HG02642 (cell line): ENCODE measurements around the gene ANKRD29.
"Not testable (repeated sequence)": the region's sequence is repeated elsewhere in the genome, so short reads cannot be mapped to it uniquely, and the experiment has no call there.

Experiments
- ATAC-seq: cut with Tn5 transposase; IDR thresholded peaks from one replicate; pipeline ENCODE4 v1.9.1; 2021; ENCODE audit warnings: mild to moderate bottlenecking; ENCODE audit not compliant: unreplicated experiment, poor library complexity

ANKRD29 gene

DNA sequence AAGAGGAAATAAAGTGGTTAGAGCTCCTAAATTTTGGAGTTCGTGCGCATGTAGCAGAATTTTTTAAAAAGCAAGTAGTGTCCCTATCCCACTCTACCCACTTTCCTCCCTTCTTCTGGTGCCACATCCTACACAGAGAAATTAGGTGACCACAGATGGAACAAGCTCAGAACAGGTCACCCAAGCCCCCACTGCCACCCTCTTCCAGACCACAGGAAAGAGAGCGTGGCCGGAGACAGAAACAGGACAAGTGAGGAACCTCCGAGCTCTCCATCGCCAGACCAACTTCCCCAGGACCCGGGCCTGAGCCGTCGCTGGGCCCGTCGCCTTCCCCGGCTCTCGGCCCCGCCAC lies 76.8 kb downstream of the ANKRD29 start:
- ATAC-seq, result peak; percentile 30

DNA sequence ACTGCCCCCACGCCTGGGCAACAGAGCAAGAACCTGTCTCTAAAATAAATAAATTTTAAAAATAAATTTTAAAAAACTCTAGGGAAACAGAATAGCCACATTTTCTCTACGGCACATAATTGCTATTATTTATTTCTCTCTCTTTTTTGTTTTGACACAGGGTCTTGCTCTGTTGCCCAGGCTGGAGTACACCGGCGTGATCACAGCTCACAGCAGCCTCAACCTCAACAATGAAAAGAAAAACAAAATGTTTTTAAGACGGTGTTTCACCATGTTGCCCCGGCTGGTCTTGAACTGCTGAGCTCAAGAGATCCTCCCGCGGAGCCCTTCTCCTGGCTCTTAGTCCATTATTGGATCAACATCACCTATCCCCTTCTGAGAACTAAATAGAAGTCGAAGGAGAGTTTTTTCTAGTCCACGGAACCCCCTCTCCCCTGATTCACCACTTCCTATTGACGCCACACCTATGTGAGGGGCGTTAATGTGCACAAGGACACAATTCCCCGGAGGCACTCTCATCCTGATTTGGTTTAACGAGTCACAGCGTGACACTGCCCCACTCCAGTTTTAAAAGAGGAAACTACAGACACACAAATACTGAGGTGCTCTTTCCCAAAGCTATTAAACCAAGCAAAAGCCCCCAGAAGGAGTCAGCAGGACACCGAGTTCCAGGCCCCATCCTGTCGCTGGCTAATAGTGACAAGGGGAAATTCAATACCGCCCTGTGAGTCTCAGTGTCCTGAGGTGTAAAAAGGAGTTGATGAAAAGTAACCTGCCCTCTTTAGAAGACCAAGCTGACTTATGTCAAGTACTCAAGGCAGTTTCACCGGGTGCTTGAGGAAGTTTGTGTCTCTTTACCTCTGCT lies 77.5 kb downstream of the ANKRD29 start:
- no peak for ATAC-seq

DNA sequence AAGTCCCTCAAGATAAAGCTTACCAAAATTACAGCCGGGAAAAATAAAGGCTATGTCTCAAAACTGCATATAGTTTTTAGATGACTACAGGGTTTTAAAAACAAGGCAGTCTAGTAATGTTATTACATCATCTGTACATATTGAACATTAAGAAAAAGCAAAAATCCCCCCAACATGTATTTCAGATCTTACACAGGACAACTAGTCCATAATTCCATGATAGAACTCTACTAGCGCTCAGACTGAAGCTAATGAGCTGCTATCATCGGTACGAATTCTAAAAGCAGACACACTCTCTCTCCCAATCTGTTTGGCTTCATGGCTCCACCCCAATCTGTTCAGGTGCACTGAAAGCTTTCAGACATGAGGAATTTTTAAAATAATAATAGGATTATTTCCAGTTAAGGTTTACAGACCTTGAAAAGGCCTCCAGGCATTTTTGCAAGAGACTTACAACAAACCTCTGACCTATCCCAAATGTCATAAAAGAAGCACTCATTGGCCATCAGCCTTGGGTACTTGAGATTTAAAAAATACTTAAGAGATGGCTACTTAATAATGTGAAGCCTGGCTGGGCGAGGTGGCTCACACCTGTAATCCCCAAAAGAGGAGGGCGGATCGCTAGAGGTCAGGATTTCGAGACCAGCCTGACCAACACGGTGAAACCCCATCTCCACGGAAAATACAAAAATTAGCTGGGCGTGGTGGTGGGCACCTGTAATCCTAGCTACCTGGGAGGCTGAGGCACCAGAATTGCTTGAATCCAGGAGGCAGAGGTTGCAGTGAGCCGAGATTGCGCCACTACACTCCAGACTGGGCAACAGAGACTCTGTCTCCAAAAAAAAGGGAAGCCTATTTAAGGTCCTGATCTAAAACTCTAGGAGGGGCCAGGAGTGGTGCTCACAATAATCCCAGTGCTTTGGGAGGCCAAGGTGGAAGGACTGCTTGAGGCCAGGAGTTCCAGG lies 78.4 kb downstream of the ANKRD29 start:
- no peak for ATAC-seq

DNA sequence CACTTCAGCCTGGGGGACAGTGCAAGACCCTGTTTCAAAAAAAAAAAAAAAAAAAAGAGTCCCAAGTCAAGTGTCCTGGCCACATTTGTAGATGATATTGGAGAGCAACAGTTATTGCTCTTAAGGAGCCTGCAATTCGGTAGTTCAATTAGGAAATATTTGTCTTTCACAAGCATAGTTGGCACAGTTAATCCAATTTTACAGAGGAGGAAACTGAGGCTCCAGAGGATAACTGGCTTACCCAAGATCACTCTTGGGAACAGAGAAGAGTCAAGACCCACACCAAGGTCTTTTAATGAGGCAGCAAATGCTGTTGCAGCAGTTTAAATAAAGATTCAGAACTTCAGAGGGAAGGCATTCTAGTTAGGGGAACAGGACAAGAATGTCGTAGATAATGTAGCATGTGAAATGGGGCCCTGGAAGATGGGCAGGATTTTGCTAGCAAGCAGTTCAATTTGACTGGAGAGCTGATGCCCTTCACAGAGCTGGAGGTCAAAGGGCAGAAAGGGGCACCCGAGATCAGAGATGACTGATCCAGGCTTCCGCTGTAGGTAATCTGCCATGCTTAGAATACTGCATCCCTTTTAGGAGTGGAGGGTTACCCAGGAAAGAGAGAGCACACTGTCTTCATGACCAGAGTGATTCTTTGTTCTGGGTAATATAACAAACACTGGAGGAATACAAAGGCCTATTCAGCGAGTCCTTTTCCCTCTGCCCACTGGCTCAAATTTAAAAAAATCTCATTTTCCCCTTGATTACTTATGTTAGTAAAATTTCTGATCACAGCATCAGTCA lies 79.4 kb downstream of the ANKRD29 start:
- no peak for ATAC-seq

DNA sequence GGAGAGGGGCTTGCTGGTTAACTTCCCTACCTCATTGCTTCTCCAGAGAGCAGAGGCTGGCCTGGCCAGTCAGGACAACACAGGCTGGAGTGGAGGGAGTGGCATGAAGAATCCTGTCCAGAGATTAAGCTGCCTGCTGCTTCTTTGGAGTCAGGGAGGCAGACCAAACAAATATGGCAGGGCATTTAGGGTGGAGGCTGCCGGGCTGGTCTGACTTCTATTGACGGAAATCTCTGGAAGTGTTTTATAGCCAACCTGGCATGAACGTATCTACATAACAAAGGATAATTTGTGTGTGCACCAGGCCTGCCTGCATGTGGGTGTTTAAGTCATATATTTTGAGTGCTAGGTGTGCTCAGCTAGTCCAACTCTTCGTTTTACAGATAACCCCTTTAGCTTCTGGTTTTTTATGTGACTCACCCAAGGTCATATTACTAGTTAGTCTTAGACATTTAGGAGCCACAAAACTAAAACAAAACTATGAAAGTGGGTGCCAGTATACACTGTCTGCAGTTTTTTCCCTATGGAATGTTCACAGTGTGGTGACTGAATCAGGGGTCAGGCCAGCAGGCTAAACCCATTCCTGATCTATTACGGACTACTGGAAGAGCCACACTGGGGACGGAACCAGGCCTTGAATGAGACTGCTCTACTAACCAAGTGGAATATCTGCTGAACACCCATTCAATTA lies 81.9 kb downstream of the ANKRD29 start:
- ATAC-seq, result no peak

DNA sequence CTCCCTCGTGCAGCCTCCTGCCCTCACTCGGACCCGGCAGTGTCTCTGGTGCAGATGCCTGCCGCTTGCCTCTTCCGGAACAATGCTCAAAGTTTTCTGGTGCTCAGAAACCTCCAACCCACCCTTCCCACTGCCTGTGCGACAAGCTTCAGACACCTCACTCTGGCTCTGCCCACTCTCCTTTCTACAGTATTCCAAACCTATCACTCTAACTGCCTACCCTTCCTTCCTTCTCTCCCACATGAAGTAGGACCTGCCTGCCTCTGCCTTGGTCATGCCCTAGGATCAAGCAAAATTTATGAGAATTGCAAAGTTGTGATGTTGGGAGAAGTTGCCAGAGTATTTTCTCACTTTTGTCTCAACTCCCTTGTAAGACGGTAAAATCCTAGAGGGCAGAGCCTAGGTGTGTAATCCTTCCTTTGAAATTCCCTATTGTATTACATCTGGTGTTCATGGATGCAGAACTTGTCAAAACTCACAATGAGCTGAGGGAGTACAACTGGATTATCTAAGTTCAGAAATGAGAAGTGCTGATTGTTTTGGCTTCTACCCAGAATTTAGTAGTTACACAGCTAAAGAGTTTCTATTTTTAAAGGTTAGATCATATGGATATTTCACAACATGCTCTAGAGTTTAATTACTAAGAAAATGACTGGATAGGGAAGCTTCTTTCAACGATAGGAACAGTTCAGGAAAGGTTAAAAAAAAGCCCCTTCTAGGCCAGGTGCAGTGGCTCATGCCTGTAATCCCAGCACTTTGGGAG lies 83.6 kb downstream of the ANKRD29 start:
- ATAC-seq, result peak; percentile 10

DNA sequence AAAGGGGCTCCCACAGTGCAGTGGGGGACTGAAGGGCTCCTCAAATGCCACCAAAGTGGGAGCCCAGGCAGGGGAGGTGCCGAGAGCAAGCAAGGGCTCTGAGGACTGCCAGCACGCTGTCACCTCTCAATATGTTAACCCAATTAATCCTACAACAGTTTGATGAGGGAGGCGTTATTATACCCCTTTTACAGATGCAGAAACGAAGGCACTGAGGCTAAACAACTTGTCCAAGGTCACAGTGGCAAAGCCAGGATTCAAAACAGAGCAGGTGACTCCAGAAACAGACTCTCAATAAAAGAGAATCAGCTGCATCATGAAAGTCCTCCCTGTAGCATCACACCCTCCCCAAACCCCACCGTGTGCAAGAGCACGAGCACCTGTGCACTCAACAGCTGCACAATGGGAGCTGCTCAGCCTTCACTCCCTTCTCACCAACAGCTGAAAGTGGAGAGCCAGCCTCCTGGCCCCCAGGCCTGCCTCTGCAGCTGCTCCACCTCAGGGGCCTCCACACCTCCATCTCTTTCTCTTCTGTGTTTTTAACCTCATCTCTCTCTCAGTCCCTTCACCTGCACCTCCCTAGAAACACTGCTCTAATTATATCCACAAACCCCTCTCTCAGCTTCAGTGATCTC lies 84.5 kb downstream of the ANKRD29 start:
- peak; percentile 60 for ATAC-seq

DNA sequence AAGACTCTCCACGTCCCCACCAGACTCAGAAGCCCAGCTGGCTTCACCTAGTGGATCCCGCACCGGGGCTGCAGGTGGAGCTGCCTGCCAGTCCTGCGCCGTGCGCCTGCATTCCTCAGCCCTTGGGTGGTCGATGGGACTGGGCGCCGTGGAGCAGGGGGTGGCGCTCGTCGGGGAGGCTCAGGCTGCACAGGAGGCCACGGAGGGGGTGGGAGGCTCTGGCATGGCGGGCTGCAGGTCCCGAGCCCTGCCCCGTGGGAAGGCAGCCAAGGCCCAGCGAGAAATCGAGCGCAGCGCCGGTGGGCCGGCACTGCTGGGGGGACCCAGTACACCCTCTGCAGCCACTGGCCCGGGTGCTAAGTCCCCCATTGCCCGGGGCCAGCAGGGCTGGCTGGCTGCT lies 85.2 kb downstream of the ANKRD29 start:
- ATAC-seq, result not testable (repeated sequence)

DNA sequence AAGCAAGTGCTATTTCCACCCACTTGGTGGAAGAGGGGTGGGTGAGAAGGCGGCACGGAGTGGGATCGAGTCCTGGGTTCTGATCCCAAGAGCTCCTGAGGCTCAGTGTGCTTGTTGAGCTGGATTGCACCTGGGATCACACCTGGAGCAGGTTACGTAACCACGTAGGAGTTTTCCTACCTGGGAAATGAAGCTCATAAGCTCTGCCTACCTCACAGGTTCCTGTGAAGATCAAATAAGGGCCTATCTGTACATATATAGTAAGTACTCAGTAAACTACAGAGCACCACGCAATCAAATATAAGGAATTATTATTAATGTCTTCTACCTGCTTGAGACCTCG lies 87.4 kb downstream of the ANKRD29 start:
- no peak for ATAC-seq

DNA sequence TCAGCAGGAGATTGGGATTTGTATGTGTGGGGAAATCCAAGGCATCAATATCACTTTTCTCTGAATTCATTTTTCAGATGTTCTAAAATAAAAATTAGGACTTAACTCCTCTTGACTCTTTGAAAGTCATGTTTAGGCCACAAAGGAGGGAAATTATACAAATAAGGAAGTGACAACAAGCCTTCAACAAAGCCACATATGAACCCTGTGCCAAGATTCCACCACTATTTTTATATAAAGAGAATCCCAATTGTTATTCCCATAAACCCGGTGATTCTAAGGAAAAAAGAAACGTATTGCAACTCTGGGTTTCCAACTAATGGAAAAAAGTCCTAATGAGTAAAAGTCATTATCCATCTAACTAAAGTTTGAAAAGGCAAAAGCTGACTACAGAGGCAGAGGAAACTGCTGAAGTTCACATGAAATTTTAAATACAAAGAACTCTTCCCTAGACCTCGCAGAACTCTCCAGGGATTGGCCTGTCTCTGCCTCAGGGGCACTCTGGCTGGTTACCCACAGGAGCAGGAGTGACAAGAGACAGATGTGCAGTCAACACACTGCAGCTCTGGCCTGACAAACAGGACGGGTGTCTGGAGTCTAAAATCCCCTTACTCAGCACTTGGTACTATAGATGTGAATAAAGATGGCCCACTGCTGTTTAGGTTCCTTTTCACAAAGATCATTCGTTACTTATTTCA lies 88.0 kb downstream of the ANKRD29 start:
- ATAC-seq, result no peak

DNA sequence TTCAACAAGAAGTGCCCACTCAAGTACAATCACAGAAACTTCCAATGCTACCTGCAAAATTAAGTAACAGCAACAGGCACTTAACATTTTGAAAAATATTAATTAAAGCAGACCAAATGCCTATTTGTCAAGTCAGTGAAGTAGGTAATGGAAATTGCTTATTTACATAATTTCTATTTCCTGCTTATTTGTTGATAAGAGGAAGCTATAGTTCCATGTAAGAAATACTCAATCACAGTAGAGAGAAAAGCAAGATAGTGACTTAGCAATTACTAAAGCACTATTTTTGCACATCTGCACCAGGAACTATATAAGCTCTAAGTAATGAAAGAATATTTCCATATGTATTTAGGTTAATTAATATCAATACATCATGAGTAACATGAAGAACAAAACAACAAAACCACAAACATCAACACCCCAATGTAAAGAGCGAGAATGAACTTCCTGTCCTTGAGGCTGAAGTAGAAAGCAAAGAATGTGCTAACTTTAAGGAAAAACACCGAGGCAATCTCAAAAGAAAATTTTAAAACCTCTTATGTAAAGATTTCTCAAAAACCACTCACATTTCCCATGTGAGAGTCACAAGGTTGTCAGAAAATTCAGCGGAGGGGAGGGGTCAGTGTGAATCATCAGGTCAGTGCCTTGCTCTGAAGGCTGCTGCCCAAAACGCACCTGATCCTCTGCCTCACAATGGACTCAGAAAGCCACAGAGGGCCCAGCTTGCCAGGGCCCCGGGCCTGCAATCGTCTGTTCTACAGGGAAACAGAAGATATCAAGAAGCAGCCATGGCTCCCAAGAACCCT lies 88.9 kb downstream of the ANKRD29 start:
- no peak for ATAC-seq

DNA sequence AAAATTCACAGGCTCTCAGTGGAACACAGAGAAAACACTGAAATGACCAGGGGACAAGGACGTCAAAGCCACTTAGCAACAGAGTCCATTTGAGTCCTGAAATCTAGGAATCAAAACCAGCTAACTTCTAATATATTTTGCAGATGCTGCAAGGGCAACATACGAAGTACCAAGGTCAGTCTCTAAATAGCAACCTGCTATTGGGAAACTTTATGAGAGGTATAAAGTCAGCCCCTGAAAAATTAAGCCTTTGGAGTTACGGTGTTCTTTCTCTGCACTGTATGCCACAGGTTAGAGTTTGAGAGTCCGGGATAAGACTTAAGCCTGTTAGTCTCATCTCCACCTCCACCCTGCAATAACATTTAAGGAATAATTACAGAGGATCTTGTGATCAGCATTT lies 89.7 kb downstream of the ANKRD29 start:
- no peak for ATAC-seq

DNA sequence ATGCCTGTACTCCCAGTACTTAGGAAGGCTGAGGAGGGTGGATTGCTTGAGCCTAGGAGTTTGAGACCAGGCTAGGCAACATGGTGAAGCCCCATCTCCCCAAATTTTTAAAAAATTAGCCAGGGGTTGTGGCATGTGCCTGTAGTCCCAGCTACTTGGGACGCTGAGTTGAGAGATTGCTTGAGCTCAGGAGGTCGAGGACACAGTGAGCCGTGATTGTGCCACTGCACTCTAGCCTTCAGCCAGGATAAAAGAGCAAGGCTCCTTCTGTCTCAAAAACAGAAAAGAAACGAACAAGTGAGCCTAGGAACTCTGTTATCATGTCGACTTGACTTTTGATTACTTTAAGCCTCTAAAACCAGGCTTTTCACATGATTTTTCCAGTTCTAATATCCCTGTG lies 90.1 kb downstream of the ANKRD29 start:
- no peak for ATAC-seq

DNA sequence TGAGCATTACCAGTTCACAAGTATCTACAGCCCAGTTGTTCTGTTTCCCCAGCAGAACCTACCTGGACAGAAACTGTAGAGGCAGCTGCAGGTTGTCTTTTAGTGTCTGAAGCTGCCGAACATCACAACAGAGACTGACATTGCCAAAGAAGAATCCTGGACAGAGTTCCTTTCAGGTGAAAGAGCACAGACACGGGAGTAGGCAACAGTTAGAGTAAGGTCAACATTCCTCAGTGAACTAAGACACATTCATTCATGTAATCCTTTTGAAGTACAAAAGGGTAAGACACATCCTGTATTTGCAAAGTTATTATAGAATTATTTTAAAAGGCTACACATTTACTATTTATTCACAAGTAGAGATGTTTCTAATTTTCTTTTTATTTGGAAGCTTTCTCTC lies 90.7 kb downstream of the ANKRD29 start:
- no peak for ATAC-seq

DNA sequence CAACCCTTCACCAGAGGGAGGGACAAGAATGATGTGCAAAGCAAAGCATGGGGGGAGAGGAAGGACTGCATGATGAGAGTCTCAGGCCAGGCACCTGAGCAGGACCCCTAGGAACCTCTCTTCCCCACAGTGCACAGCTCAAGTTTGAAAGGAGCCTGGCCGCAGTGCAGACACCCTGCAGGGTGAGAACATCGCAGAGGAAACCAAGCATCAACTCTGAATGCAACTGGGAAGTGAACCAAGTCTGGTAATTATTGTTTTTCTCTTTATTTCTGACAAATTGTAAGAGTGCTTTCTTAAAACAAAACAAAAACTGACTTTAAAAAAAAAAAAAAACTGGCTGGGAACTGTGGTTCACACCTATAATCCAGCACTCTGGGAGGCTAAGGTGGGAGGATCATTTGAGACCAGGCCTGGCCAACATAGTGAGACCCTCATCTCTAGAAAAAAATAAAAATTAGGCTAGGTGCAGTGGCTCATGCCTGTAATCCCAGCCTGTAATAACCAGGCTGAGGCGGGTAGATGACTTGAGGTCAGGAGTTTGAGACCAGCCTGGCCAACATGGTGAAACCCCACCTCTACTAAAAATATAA lies 91.7 kb downstream of the ANKRD29 start:
- no peak for ATAC-seq

DNA sequence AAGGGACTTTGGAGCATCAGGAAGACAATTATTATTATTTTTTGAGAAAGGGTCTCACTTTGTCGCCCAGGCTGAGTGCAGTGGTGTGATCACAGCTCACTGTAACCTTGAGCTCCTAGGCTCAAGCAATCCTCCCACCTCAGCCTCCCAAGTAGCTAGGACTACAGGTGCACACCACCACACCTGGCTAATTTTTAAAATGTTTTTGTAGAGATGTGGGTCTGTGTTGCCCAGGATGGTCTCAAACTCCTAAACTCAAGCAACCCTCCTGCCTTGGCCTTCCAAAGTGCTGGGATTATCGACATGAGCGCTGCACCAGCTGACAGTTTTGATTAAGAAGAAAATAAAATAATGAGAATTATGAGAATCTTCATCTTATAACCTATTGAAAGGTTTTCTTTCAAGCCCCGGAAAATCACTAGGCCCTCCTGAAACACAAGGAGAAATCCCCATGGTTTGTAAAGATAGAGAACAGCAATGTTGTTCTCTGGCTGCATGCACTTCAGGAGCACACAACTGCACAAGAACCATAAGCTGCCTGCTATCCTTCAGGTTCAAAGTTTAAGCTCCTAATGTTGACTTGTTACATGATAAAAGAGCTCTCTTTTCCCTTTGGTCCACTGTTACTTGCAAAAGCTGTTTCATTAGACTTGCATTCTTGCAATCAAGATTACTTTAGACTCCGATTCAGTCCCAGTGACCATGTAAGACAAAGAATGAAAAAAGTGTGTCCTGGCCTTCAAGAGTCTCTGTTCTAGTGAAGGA lies 93.2 kb downstream of the ANKRD29 start:
- ATAC-seq, result no peak
